VCaP (cell line): ENCODE results near the gene TTYH2.
"Not testable (repeated sequence)": the region's sequence is repeated elsewhere in the genome, so short reads cannot be mapped to it uniquely, and the experiment has no call there.

Experiments
- H3K27ac ChIP-seq: fragments of 450-650 bp; 2 replicates; pipeline ENCODE4 v1.5.1; 2017
- CTCF ChIP-seq: fragments of 450-650 bp; conservative IDR thresholded peaks from 2 replicates; pipeline ENCODE4 v1.5.1; 2017; ENCODE audit warnings: mild to moderate bottlenecking, moderate library complexity

The TTYH2 gene

GRCh38 chr17:74276541-74277009 lies 63.2 kb downstream of the TTYH2 start:
- H3K27ac ChIP-seq: no peak overlapping the region
- TF ChIP-seq CTCF: no peak

GRCh38 chr17:74277935-74278334 lies 64.6 kb downstream of the TTYH2 start:
- H3K27ac ChIP-seq: no peak overlapping the region
- no peak for TF ChIP-seq CTCF

- not testable (repeated sequence) for H3K27ac ChIP-seq
Observed at GRCh38 chr17:74279617-74280016, 66.2 kb downstream of the TTYH2 start.

GRCh38 chr17:74280093-74280513 lies 66.7 kb downstream of the TTYH2 start:
- no peak for TF ChIP-seq CTCF

GRCh38 chr17:74281799-74282198 lies 68.4 kb downstream of the TTYH2 start:
- no peak for TF ChIP-seq CTCF
- no peak overlapping the region for H3K27ac ChIP-seq

More at GRCh38 chr17:74280093-74280513, 66.7 kb downstream of the TTYH2 start:
- no peak overlapping the region for H3K27ac ChIP-seq

GRCh38 chr17:74282274-74282586 lies 68.9 kb downstream of the TTYH2 start:
- H3K27ac ChIP-seq: not testable (repeated sequence)

- H3K27ac ChIP-seq: no peak overlapping the region
- no peak for TF ChIP-seq CTCF
Observed at GRCh38 chr17:74282587-74283370, 69.4 kb downstream of the TTYH2 start.

GRCh38 chr17:74283371-74283673 lies 70.0 kb downstream of the TTYH2 start:
- H3K27ac ChIP-seq: no peak overlapping the region

More at GRCh38 chr17:74283371-74283673, 70.0 kb downstream of the TTYH2 start:
- TF ChIP-seq CTCF: no peak
